Measurements from ENCODE around the gene CELF2. TPM values are rescaled to one million over a fixed set of nuclear protein-coding genes. Genes with fewer than 3 reads are reported as not detected.

CELF2 gene
- total RNA-seq, 1 donor from 2014 or later, result 4.0 TPM

GRCh38 chr10:11324761-11325321 is 307.2 kb downstream of the CELF2 start:
- DNase-seq (ENCODE audit: low read depth in 2 of 2), result no peak

- no peak for DNase-seq (ENCODE audit: low read depth in 2 of 2)
Observed at GRCh38 chr10:11325817-11326216, 308.1 kb downstream of the CELF2 start.

GRCh38 chr10:11326241-11326640 is 308.6 kb downstream of the CELF2 start:
- no peak for DNase-seq (ENCODE audit: low read depth in 2 of 2)

GRCh38 chr10:11326913-11327616 is 309.4 kb downstream of the CELF2 start:
- no peak for DNase-seq (ENCODE audit: low read depth in 2 of 2)

- DNase-seq (ENCODE audit: low read depth in 2 of 2), result no peak
Observed at GRCh38 chr10:11328264-11329061, 310.8 kb downstream of the CELF2 start.

- no peak for DNase-seq (ENCODE audit: low read depth in 2 of 2)
Observed at GRCh38 chr10:11329062-11329673, 311.5 kb downstream of the CELF2 start.

- peak; percentile 65 to 81 for DNase-seq (ENCODE audit: low read depth in 2 of 2)
Observed at GRCh38 chr10:11330383-11331045, 312.8 kb downstream of the CELF2 start.

GRCh38 chr10:11331046-11331577 is 313.4 kb downstream of the CELF2 start:
- peak in 1 of 2 donors; percentile 2 for DNase-seq (ENCODE audit: low read depth in 2 of 2)

GRCh38 chr10:11331726-11332125 is 314.1 kb downstream of the CELF2 start:
- peak; percentile 34 to 42 for DNase-seq (ENCODE audit: low read depth in 2 of 2)

GRCh38 chr10:11332846-11333245 is 315.2 kb downstream of the CELF2 start:
- no peak for DNase-seq (ENCODE audit: low read depth in 2 of 2)

- no peak for DNase-seq (ENCODE audit: low read depth in 2 of 2)
Observed at GRCh38 chr10:11334436-11334835, 316.8 kb downstream of the CELF2 start.

GRCh38 chr10:11335167-11335652 is 317.5 kb downstream of the CELF2 start:
- DNase-seq (ENCODE audit: low read depth in 2 of 2), result no peak

GRCh38 chr10:11335881-11336430 is 318.3 kb downstream of the CELF2 start:
- no peak for DNase-seq (ENCODE audit: low read depth in 2 of 2)

- DNase-seq (ENCODE audit: low read depth in 2 of 2), result peak; percentile 53 to 60
Observed at GRCh38 chr10:11336722-11337162, 319.1 kb downstream of the CELF2 start.

GRCh38 chr10:11337516-11337915 is 319.8 kb downstream of the CELF2 start:
- no peak for DNase-seq (ENCODE audit: low read depth in 2 of 2)

- no peak for DNase-seq (ENCODE audit: low read depth in 2 of 2)
Observed at GRCh38 chr10:11338160-11338844, 320.6 kb downstream of the CELF2 start.

- DNase-seq (ENCODE audit: low read depth in 2 of 2), result no peak
Observed at GRCh38 chr10:11339013-11339412, 321.3 kb downstream of the CELF2 start.

- DNase-seq (ENCODE audit: low read depth in 2 of 2), result no peak
Observed at GRCh38 chr10:11339660-11340059, 322.0 kb downstream of the CELF2 start.

GRCh38 chr10:11341283-11341960 is 323.8 kb downstream of the CELF2 start:
- DNase-seq (ENCODE audit: low read depth in 2 of 2), result no peak

- no peak for DNase-seq (ENCODE audit: low read depth in 2 of 2)
Observed at GRCh38 chr10:11344081-11344480, 326.4 kb downstream of the CELF2 start.

Measured in dermis microvascular lymphatic vessel endothelial cell (primary cell).